Activated T-helper 9 cell treated with anti-CD3 and anti-CD28 coated beads, Interleukin-2, amount 50 U/mL, for 16 hours (primary cell): Measurements from ENCODE around the gene ARHGAP6.

ENCODE experiments used
- DNase-seq: peaks from one replicate; pipeline ENCODE4 v3.0.0-alpha.2; 2020; ENCODE audit warnings: low read depth

The ARHGAP6 gene

GRCh38 chrX:11215191-11215921 is 450.4 kb downstream of the ARHGAP6 start:
- DNase-seq, result no peak

- DNase-seq, result no peak
Measured at GRCh38 chrX:11214346-11215190, 451.2 kb downstream of the ARHGAP6 start.

- DNase-seq, result no peak
Measured at GRCh38 chrX:11212741-11213140, 453.0 kb downstream of the ARHGAP6 start.

GRCh38 chrX:11210415-11210801 is 455.3 kb downstream of the ARHGAP6 start:
- DNase-seq, result no peak

- DNase-seq, result no peak
Measured at GRCh38 chrX:11209798-11210414, 455.8 kb downstream of the ARHGAP6 start.

GRCh38 chrX:11206716-11207115 is 459.0 kb downstream of the ARHGAP6 start:
- no peak for DNase-seq

GRCh38 chrX:11205796-11206195 is 459.9 kb downstream of the ARHGAP6 start:
- no peak for DNase-seq

- no peak for DNase-seq
Measured at GRCh38 chrX:11197671-11198070, 468.0 kb downstream of the ARHGAP6 start.

- DNase-seq, result no peak
Measured at GRCh38 chrX:11196476-11196875, 469.2 kb downstream of the ARHGAP6 start.

GRCh38 chrX:11193035-11193469 is 472.7 kb downstream of the ARHGAP6 start:
- no peak for DNase-seq

- no peak for DNase-seq
Measured at GRCh38 chrX:11190745-11191510, 474.8 kb downstream of the ARHGAP6 start.

GRCh38 chrX:11189097-11189496 is 476.6 kb downstream of the ARHGAP6 start:
- no peak for DNase-seq

- DNase-seq, result no peak
Measured at GRCh38 chrX:11188664-11189063, 477.1 kb downstream of the ARHGAP6 start.

GRCh38 chrX:11187001-11187400 is 478.7 kb downstream of the ARHGAP6 start:
- DNase-seq, result no peak

GRCh38 chrX:11185861-11186260 is 479.9 kb downstream of the ARHGAP6 start:
- DNase-seq, result no peak

GRCh38 chrX:11180571-11180970 is 485.1 kb downstream of the ARHGAP6 start:
- no peak for DNase-seq

GRCh38 chrX:11172415-11172814 is 493.3 kb downstream of the ARHGAP6 start:
- DNase-seq, result no peak

- DNase-seq, result no peak
Measured at GRCh38 chrX:11171956-11172355, 493.8 kb downstream of the ARHGAP6 start.

GRCh38 chrX:11164433-11164832 is 501.3 kb downstream of the ARHGAP6 start:
- no peak for DNase-seq

- no peak for DNase-seq
Measured at GRCh38 chrX:11159149-11159548, 506.6 kb downstream of the ARHGAP6 start.

- no peak for DNase-seq
Measured at GRCh38 chrX:11151799-11152559, 513.7 kb downstream of the ARHGAP6 start.
